AG08395 (cell line): ENCODE data around the gene ATP6V1B1.
"Not testable (repeated sequence)": the region's sequence is repeated elsewhere in the genome, so short reads cannot be mapped to it uniquely, and the experiment has no call there.

Experiments
- DNase-seq: peaks from one replicate; pipeline ENCODE4 v3.0.0; 2012; ENCODE audit warnings: mixed read lengths, low spot score

The ATP6V1B1 gene

DNA sequence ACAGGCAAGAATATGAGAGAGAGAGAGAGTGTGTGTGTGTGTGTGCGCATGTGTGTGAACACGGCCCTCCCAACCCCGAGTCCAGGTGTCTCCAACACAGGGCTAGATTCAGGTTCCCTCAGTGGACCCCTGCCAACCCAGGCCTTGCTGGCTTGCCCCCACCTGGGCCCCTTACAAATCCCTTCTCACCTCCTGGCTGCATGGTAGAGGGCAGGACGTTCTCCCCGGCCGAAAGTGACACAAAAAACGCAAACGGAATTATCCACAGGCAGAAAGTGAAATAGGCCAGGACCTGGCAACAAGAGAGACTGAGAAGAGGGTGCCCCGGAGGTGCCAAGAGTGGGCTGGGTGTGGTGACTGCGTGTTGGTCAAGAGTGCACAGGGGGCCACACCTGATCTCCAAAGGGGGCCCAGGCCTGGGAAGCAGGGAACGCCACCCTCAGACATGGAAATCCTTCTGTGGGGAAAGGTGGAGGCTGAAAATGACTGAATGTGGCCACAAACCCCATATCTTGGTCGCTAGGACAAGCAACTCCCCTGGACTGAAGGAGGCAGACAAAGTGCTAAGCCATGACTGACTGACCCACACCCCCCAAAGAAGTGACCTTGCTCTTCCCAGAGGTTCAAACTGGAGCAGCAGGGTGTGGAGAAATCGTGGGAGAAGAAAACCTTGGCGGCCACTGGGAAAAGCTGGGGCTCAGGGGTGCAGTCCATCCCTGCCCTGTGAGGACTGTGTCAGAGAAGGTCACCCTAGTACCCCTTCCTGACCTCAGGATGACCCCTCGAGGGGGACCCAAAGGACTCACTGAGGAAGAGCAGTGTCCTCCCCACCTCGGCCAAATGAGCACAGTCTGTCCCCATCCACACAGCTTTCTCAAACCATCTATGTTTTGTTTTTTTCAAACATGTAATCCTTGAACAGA is 53.3 kb downstream of the ATP6V1B1 start:
- DNase-seq = no peak

DNA sequence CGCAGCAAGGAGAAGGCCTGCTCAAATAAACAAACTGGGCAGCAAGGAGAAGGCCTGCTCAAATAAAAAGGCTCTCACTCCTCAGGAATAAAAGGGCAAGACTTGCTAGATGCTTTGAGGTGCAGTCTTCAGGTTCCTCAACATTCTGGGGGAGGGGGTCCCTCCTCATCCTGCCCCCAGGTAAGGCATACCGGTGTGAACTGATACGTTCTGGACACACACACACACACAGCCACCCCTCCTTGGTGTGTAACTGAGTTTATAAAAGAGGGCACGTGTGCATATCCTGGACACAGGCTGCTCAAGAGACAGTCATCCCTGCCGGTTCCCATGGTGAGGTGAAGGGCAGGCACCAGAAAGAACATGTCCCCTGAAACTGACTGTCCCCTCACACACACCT is 54.5 kb downstream of the ATP6V1B1 start:
- no peak for DNase-seq

GRCh38 chr2:70991142-70991541 is 55.4 kb downstream of the ATP6V1B1 start:
- no peak for DNase-seq

DNA sequence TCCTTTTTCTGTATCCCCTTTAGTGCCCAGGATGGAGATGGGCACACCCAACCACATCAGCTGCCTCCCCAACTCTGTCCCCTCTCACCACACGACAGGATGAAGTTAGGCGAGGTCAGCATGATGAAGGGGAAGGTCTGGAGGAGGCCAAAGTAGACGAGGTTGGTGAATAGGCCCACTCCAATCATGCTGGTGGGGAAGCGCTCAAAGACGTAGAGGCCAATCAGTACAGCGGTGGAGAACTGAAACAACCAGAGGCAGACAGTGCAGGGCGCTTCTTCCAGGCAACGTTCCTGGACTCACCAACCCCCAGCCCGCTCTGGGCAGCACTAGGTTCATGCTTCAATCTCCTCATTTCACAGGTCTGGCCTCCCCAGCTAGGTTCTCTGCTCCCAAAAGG is 56.0 kb downstream of the ATP6V1B1 start:
- no peak for DNase-seq

DNA sequence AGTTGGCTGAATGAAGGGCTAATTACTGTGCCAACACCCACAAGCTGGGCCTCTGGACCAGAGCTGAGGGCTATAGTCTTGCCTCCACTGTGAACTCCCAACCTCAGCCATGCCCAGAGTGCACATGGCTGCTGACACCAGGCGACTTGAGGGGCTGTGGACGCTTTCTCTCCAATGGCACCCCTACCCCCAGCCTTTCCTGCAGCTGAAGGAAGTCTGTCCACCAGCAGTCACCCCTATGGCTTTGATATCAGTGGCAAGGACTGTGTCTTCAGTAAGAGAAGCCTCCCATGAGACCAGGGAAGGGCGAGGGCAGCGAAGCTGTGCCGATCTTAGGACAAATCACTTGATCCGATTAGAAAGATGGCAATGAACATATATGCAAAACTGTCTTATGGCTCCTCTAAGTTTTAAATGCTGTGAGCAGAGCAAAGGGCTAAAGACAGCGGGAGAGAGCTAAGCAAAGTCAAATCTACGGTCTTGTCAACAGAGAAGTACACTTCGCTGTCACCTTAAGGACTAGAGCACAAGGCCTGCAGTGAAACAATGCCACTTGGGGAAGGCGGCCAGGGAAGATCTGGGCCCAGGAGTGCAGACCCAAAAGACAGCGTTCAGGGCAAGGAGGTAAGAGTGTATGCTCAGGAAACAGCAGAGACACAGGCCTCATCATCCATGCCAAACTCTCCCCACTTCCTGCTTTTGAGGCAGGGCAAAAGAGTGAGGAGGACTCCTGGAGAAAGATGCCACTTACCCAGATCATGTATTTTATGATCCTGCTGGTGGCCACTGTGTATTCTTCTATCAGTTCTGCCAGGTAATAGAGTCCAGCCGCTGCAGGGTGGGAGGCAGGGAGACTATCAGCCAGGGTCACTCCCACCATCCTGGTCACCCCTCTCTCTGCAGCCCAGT is 57.5 kb downstream of the ATP6V1B1 start:
- no peak for DNase-seq

DNA sequence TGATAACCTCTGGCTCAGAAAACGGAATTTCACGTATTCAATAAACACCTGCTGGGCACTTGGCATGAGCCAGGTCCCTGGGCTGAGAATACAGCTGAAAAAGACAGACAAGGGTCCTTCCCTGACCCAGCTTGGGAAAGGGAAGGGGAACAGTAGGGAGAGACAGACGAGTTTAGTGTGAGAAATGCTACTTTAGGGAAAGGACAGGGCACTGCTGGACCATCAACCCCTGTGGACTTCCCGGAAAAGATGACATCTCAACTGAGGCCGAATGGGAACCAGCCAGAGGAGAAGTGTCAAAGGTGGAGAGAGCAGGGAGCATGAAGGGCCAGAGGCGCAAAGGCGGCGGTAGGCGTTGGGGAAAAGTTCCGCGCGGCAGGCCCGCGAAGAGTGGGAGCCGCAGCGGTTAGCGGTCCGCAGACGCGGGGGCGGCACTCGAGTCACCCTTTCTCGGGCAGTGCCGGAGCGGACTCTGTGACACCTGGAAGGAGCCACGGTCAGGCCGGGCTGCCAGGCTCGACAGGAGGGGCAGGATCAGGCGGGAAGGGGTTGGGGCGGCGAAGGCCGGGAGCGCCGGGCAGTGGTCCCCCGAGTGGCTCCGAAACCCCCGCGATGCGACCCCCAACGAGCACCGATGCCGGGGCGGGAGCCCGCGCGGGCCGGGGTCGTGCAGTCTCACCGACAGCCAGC is 58.5 kb downstream of the ATP6V1B1 start:
- DNase-seq = peak; percentile 28

DNA sequence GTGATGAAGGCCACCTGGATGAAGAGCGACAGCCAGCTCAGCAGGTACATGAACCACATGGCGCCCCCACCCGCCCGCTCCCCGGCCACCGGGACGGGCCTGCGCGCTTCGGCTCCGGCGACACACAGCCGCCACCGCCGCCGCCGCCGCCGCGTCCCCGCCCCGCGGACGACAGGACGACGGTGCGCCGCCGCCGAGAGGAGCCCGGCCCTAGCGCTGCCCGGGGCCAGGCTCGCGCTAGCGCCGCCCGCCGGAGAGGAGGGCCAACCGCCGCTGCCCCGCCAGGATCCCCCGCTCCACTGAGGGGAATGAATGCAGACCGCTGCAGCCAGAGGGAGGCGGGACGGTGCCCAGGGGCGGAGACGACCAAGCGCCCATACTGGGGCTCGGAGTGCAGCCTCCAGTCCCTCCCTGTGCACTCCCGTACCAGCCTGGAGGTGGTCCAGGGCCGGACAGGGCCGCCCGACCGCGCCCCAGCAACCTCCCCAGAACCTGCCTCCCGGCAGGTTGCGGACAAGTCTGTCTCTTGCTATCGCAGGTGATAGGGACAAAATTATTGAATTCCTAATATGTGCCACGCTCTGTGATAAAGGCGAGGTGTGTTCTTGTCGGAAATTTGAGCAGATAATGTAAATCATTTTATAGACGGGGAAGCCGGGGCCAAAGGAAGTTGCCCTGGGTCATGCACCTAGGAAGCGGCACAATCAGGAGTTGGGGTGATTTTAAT is 59.2 kb downstream of the ATP6V1B1 start, which contains the start of gene TEX261:
Gene TEX261, minus strand, starts transcription at position 175 of the 727 bp plus-strand sequence. Its CDS starts 116 bp downstream, at position 59.
- peak; percentile 95 for DNase-seq

GRCh38 chr2:70995426-70995729 is 59.7 kb downstream of the ATP6V1B1 start:
- peak; percentile 30 for DNase-seq

DNA sequence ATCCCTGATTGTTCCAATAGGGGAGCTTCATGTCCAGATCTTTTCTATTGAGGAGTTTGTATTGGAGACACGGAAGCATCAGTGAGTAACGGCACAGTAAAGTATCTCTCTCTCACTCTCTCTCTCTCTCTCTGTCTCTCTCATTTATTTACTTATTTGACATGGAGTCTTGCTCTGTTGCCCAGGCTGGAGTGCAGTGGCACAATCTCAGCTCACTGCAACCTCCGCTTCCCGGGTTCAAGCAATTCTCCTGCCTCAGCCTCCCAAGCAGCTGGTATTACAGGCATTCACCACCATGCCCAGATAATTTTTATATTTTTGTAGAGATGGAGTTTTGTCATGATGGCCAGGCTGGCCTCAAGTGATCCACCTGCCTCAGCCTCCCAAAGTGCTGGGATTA is 63.2 kb downstream of the ATP6V1B1 start:
- DNase-seq = not testable (repeated sequence)

GRCh38 chr2:70999362-70999761 is 63.7 kb downstream of the ATP6V1B1 start:
- DNase-seq = no peak

DNA sequence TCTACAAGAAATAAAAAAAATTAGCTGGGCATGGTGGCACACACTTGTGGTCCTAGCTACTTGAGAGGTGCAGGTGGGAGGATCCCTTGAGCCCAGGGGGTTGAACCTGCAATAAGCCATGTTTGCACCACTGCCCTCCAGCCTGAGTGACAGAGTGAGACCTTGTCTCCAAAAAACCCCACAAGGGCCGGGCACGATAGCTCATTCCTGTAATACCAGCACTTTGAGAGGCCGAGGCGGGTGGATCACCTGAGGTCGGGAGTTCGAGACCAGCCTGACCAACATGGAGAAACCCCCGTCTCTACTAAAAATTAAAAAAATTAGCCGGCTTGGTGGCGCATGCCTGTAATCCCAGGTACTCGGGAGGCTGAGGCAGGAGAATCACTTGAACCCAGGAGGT is 64.2 kb downstream of the ATP6V1B1 start:
- not testable (repeated sequence) for DNase-seq

GRCh38 chr2:71000780-71001591 is 65.3 kb downstream of the ATP6V1B1 start:
- peak; percentile 79 for DNase-seq

- DNase-seq = no peak
Observed at GRCh38 chr2:71001592-71001927, 65.9 kb downstream of the ATP6V1B1 start.

DNA sequence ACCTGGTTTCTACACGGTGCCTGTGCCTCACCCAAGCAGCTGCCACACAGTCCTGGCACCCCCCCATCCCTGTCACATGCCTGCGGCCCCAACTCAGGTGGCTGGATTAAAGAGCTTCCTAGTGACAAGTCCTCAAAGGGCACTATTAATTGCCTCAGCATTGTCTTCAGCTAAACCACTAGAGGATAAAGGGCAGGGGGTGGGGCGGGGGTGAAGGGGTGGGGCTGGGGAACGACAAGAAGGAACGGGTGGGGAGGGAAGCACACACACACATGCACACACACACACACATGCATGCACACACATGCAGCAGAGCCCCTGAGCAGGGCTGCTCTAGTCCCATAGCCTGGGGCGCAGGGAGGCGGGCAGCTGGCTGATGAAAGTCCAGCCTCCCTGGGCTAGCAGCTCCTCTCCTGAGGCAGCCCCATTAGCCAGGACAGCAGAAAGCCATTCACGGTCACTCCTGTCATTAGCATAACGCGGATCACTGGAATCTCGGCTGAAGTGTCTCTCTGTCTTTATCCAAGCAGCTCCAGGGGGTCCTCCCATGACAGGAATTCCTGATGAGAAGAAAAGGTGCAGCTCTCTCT is 66.4 kb downstream of the ATP6V1B1 start:
- DNase-seq = no peak

DNA sequence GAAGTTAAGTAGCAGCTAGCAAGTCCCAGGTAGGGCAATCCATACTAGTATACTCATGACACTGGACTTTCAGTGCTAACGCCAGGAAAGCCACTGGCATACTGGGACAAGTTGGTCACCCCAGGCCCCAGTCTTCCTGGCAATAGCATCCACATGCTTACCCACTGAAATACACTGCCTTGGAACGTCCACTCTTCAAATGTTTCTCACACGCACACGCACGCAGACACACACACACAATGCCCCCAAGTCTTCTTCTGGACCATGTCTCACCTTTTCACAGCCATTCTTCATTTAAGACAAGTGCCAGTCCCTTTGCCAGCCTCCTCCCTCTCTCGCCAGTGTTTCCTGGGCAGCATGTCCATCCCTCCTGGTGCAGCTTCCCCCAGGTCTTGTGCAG is 67.7 kb downstream of the ATP6V1B1 start:
- DNase-seq = no peak

DNA sequence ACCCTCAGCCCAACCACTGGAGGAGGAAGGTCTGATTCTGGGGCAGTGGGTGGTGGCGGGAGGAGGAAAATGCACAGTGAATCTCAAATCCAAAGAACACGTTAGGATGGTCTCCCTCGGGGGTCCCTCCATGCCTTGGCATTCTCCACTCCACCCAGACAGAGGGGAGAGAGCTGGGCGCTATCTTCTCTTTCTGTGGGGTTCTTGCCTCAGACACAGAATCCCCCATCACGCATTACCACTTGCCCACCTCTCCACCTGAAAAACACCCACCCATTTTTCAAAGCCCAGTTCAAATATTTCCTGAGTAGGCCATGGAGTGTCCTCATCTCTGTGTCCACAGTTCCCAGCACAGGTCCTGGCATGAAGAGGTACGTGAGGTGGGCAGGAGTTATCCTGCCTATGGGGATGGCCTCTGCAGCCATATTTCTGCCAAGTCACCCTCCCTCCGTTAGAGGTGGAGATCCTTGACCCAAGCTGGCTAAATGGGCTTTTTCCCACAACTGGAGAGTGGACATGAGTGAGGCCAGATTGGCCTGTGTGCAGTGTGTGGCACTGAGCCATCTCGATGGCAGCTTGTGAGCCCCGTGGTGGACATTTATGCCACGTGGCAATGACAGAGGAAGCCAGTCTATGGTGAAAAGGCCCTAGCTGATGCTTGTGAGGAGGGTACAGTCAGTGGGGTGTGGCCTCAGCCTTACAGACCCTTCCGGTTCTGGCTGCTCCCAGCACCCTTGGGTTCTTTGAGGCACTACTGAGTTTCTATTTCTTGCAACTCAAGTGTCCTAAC is 68.5 kb downstream of the ATP6V1B1 start:
- no peak for DNase-seq

DNA sequence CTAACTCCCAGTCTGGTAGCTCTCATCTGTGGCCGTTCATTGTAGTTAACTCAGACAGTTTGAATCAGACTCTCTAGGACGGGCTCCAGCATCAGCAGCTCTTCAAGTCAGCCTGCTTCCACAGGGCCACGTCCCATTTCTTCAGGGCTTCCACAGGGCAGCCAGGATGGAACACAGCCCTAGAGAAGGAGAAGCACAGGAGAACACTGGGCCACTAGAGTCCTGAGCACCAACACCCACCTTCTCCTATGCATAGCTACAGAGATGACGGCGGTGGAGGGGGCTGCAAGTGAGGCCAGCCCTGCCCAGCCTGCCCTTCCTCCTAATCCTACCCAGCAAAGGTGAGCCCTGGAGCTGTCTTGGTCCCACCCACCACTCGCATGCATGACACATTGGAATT is 69.2 kb downstream of the ATP6V1B1 start:
- DNase-seq = no peak

GRCh38 chr2:71005271-71006202 is 69.8 kb downstream of the ATP6V1B1 start:
- DNase-seq = no peak

- DNase-seq = no peak
Observed at GRCh38 chr2:71006323-71006722, 70.6 kb downstream of the ATP6V1B1 start.
